HG03175 (cell line): Measurements from ENCODE around the gene DUSP7.

Source experiments
- ATAC-seq: cut with Tn5 transposase; IDR thresholded peaks from one replicate; pipeline ENCODE4 v1.9.1; 2021; ENCODE audit warnings: mild to moderate bottlenecking, moderate library complexity; ENCODE audit not compliant: unreplicated experiment

Gene DUSP7

GRCh38 chr3:52056521-52056967 lies at the start of gene DUSP7:
Gene DUSP7 (minus strand): TSS chr3:52056571. CDS start chr3:52056366, 205 bp downstream.
- ATAC-seq: peak; percentile 34

- no peak for ATAC-seq
Observed at GRCh38 chr3:52104684-52105640, 48.6 kb upstream of the DUSP7 start.

- ATAC-seq: no peak
Observed at GRCh38 chr3:52102934-52103333, 46.6 kb upstream of the DUSP7 start.

GRCh38 chr3:52099001-52099401 lies 42.6 kb upstream of the DUSP7 start:
- no peak for ATAC-seq

GRCh38 chr3:52097851-52098507 lies 41.6 kb upstream of the DUSP7 start:
- ATAC-seq: no peak

GRCh38 chr3:52095990-52096775 lies 39.8 kb upstream of the DUSP7 start:
- ATAC-seq: no peak

- ATAC-seq: no peak
Observed at GRCh38 chr3:52094571-52095485, 38.5 kb upstream of the DUSP7 start.

- ATAC-seq: no peak
Observed at GRCh38 chr3:52093756-52094545, 37.6 kb upstream of the DUSP7 start.

- no peak for ATAC-seq
Observed at GRCh38 chr3:52092891-52093290, 36.5 kb upstream of the DUSP7 start.

- ATAC-seq: no peak
Observed at GRCh38 chr3:52092271-52092660, 35.9 kb upstream of the DUSP7 start.

GRCh38 chr3:52091586-52092270 lies 35.4 kb upstream of the DUSP7 start:
- ATAC-seq: no peak

- ATAC-seq: no peak
Observed at GRCh38 chr3:52090933-52091468, 34.6 kb upstream of the DUSP7 start.

- no peak for ATAC-seq
Observed at GRCh38 chr3:52090131-52090932, 34.0 kb upstream of the DUSP7 start.

- no peak for ATAC-seq
Observed at GRCh38 chr3:52089691-52090090, 33.3 kb upstream of the DUSP7 start.

GRCh38 chr3:52088445-52089367 lies 32.3 kb upstream of the DUSP7 start:
- no peak for ATAC-seq

- no peak for ATAC-seq
Observed at GRCh38 chr3:52087731-52088130, 31.4 kb upstream of the DUSP7 start.
